ENCODE measurements around the gene SLC22A1. TPM values are rescaled to one million over a fixed set of nuclear protein-coding genes. Genes with fewer than 3 reads are reported as not detected.

The SLC22A1 gene
- total and polyA plus RNA-seq, 2 donors (not counting 1 experiment from before 2014, with no cell fraction given): 0.18 to 1.5 TPM

DNA sequence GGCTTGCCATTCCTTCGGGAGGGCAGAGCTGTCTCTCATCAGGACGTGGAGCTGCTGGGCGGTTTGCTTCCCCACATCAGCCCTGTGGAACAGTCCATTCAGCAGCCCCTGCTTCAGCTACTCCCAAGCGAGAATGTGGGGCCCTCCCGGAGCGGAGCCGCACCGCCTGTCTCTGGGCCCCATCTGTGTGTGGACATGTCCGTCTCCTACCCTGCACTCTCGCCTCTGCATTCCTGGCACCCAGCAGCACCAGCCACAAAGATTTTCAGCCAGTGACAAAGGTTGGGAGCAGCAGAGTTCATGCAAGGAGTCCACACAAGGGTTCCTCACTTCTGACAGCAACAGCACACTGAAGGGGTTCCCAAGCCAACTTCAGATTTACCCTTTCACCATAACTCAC, 29.0 kb upstream of the SLC22A1 start:
- Mint-ChIP-seq H3K4me3 (no peak overlapping the region), H3K27me3 (no peaks in the 10 kb centered on the region), H3K27ac (no peak overlapping the region), H3K9me3 (ENCODE audit: insufficient read depth) (no peaks in the 10 kb centered on the region), H3K4me1 (no peaks in the 10 kb centered on the region)
- 92% methylated on average over 10 of the region's 10 CpGs for WGBS (ENCODE audit: insufficient coverage)
- H3K9ac ChIP-seq (ENCODE audit: low read length): no peak overlapping the region
- ChIA-PET CTCF (no interaction called here), POLR2A (no interaction called here)
- no peak for TF ChIP-seq EZH2 (IDR thresholded peaks at IDR 0.05; ENCODE audit: borderline replicate concordance, insufficient read depth, low read depth, low read length, poor library complexity, severe bottlenecking)
- TF ChIP-seq, protein P1, sequence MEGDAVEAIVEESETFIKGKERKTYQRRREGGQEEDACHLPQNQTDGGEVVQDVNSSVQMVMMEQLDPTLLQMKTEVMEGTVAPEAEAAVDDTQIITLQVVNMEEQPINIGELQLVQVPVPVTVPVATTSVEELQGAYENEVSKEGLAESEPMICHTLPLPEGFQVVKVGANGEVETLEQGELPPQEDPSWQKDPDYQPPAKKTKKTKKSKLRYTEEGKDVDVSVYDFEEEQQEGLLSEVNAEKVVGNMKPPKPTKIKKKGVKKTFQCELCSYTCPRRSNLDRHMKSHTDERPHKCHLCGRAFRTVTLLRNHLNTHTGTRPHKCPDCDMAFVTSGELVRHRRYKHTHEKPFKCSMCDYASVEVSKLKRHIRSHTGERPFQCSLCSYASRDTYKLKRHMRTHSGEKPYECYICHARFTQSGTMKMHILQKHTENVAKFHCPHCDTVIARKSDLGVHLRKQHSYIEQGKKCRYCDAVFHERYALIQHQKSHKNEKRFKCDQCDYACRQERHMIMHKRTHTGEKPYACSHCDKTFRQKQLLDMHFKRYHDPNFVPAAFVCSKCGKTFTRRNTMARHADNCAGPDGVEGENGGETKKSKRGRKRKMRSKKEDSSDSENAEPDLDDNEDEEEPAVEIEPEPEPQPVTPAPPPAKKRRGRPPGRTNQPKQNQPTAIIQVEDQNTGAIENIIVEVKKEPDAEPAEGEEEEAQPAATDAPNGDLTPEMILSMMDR (IDR thresholded peaks at IDR 0.05): no peak
- DNase-seq (no peak), ATAC-seq (ENCODE audit: low read depth) (no peak)
- no peak overlapping the region for H2AFZ ChIP-seq (ENCODE audit: insufficient read depth, low read depth, low read length, poor library complexity, severe bottlenecking)
- no peak overlapping the region for H3K4me2 ChIP-seq (replicated peaks; ENCODE audit: low read depth, low read length, poor library complexity, severe bottlenecking)
- H3K27ac ChIP-seq (ENCODE audit: low read length in 2 of 2): no peak overlapping the region
- H3K4me3 ChIP-seq (ENCODE audit: control extremely low read depth in 1 of 5, extremely low read depth in 1 of 5, insufficient read depth in 1 of 5, low read depth in 2 of 5, low read length in 4 of 5): no peak overlapping the region
- no peaks in the 10 kb centered on the region for H3K79me2 ChIP-seq (ENCODE audit: control insufficient read depth, insufficient read depth, low read length)
- H4K20me1 ChIP-seq (ENCODE audit: control insufficient read depth, insufficient read depth, low read length, poor library complexity, severe bottlenecking): no peaks in the 10 kb centered on the region
- H3K27me3 ChIP-seq (replicated peaks in 1 of 4; ENCODE audit: control extremely low read depth in 1 of 4, control insufficient read depth in 3 of 4, insufficient read depth in 4 of 4, low read length in 3 of 4): no peaks in the 10 kb centered on the region
- H3K9me3 ChIP-seq (ENCODE audit: control extremely low read depth in 1 of 3, control insufficient read depth in 2 of 3, insufficient read depth in 1 of 3, low read length in 2 of 3): no peaks in the 10 kb centered on the region
- H3K36me3 ChIP-seq (replicated peaks in 1 of 2; ENCODE audit: control extremely low read depth in 1 of 2, control insufficient read depth in 1 of 2, extremely low read depth in 1 of 2, insufficient read depth in 2 of 2, low read length in 1 of 2): peaks cover 15 to 79% of the 10 kb centered on the region in 2 experiments
- H3K4me1 ChIP-seq (ENCODE audit: control insufficient read depth in 2 of 2, insufficient read depth in 2 of 2, low read length in 2 of 2): no peaks in the 10 kb centered on the region
- intact Hi-C loops (cut with micrococcal nuclease): no loop called here

DNA sequence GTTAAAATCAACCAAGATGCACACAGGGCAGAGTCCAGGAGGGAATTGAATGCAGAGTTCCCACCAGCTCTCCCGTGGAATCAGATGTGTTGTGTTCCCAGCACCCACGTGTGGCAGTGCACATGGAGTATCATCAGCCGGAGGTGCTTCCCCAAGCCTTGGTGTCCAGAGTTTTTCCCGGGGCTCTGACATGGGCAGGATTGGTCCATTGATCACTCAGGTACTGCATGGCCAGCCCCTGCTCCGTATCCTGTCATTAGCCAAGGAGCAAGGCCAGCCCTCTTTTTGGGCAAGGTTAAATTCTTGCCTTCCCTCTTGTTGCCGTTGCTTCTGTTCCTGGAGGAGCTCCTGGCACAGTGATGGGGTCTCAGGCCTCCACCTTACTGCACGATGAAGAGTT, 28.6 kb upstream of the SLC22A1 start:
- H3K4me3 Mint-ChIP-seq: no peak overlapping the region
- WGBS (ENCODE audit: insufficient coverage): 97% methylated on average over 7 of the region's 7 CpGs
- ChIA-PET CTCF (no interaction called here), POLR2A (no interaction called here)
- H3K4me1 ChIP-seq (ENCODE audit: control insufficient read depth in 2 of 2, insufficient read depth in 2 of 2, low read length in 2 of 2): no peaks in the 10 kb centered on the region
- DNase-seq: no peak
- H3K27ac Mint-ChIP-seq: no peak overlapping the region
- no peak overlapping the region for H3K4me2 ChIP-seq (replicated peaks; ENCODE audit: low read depth, low read length, poor library complexity, severe bottlenecking)
- intact Hi-C loops (cut with micrococcal nuclease): no loop called here
- no peaks in the 10 kb centered on the region for H3K4me1 Mint-ChIP-seq
- no peaks in the 10 kb centered on the region for H3K9me3 Mint-ChIP-seq (ENCODE audit: insufficient read depth)
- H3K36me3 ChIP-seq (replicated peaks in 1 of 2; ENCODE audit: control extremely low read depth in 1 of 2, control insufficient read depth in 1 of 2, extremely low read depth in 1 of 2, insufficient read depth in 2 of 2, low read length in 1 of 2): peaks cover 15 to 80% of the 10 kb centered on the region in 2 experiments
- no peak overlapping the region for H3K4me3 ChIP-seq (ENCODE audit: control extremely low read depth in 1 of 5, extremely low read depth in 1 of 5, insufficient read depth in 1 of 5, low read depth in 2 of 5, low read length in 4 of 5)
- H3K27me3 ChIP-seq (replicated peaks in 1 of 4; ENCODE audit: control extremely low read depth in 1 of 4, control insufficient read depth in 3 of 4, insufficient read depth in 4 of 4, low read length in 3 of 4): no peaks in the 10 kb centered on the region
- no peak overlapping the region for H3K9ac ChIP-seq (ENCODE audit: low read length)
- H2AFZ ChIP-seq (ENCODE audit: insufficient read depth, low read depth, low read length, poor library complexity, severe bottlenecking): no peak overlapping the region
- TF ChIP-seq, protein P1 (IDR thresholded peaks at IDR 0.05): no peak
- TF ChIP-seq EZH2 (IDR thresholded peaks at IDR 0.05; ENCODE audit: borderline replicate concordance, insufficient read depth, low read depth, low read length, poor library complexity, severe bottlenecking): no peak
- H4K20me1 ChIP-seq (ENCODE audit: control insufficient read depth, insufficient read depth, low read length, poor library complexity, severe bottlenecking): no peaks in the 10 kb centered on the region
- no peaks in the 10 kb centered on the region for H3K79me2 ChIP-seq (ENCODE audit: control insufficient read depth, insufficient read depth, low read length)
- H3K9me3 ChIP-seq (ENCODE audit: control extremely low read depth in 1 of 3, control insufficient read depth in 2 of 3, insufficient read depth in 1 of 3, low read length in 2 of 3): no peaks in the 10 kb centered on the region
- H3K27ac ChIP-seq (ENCODE audit: low read length in 2 of 2): no peak overlapping the region
- ATAC-seq (ENCODE audit: low read depth): no peak
- H3K27me3 Mint-ChIP-seq: no peaks in the 10 kb centered on the region

All from B cell (primary cell).